Measurements from ENCODE around the gene TSC22D3. TPM values are rescaled to one million over a fixed set of nuclear protein-coding genes. Genes with fewer than 3 reads are reported as not detected.
A peak's percentile ranks its signal among the peaks of the same experiment; 100 is the strongest.

Gene TSC22D3
- total and polyA plus RNA-seq, 12 donors = 132 to 474 (median 298) TPM

- no peak overlapping the region for H3K4me3 ChIP-seq
- WGBS, 4 donors = 3 to 43% (median 21%) methylated on average over 4 of the region's 4 CpGs
- H3K9me3 ChIP-seq (replicated peaks in 1 of 3) = no peaks in the 10 kb centered on the region
- H3K4me1 ChIP-seq (replicated peaks in 1 of 2) = peaks cover 10 to 30% of the 10 kb centered on the region in 2 donors
- intact Hi-C loops (cut with DNase I) = no loop called here
- TF ChIP-seq POLR2A (IDR thresholded peaks at IDR 0.05) (no peak), CTCF (IDR thresholded peaks at IDR 0.05) (no peak)
- no peaks in the 10 kb centered on the region for H3K27me3 ChIP-seq
- no peaks in the 10 kb centered on the region for H3K36me3 ChIP-seq (replicated peaks in 1 of 2)
- peak overlapping the region; percentile 6 to 80 (median 39) for H3K27ac ChIP-seq
- DNase-seq = peak; percentile 38 to 78 (median 57)
Observed at GRCh38 chrX:107683124-107683895, 92.3 kb downstream of the TSC22D3 start.

- 78 to 100% (median 87%) methylated on average over 3 of the region's 3 CpGs for WGBS, 4 donors
- Histone ChIP-seq H3K4me1 (replicated peaks in 1 of 2) (peaks cover 10 to 36% of the 10 kb centered on the region in 2 donors), H3K36me3 (replicated peaks in 1 of 2) (no peaks in the 10 kb centered on the region), H3K4me3 (no peak overlapping the region), H3K9me3 (replicated peaks in 1 of 3) (no peaks in the 10 kb centered on the region), H3K27ac (peak overlapping the region in 2 of 5 donors; percentile 64 to 80), H3K27me3 (no peaks in the 10 kb centered on the region)
- TF ChIP-seq CTCF (IDR thresholded peaks at IDR 0.05) = no peak
- TF ChIP-seq POLR2A (IDR thresholded peaks at IDR 0.05) = no peak
- DNase-seq = no peak
- intact Hi-C loops (cut with DNase I) = no loop called here
Observed at GRCh38 chrX:107682256-107682655, 93.3 kb downstream of the TSC22D3 start.

- Histone ChIP-seq H3K27me3 (no peaks in the 10 kb centered on the region), H3K4me1 (replicated peaks in 1 of 2) (peaks cover 10 to 32% of the 10 kb centered on the region in 2 donors), H3K27ac (peak overlapping the region in 3 of 5 donors; percentile 3 to 96 (median 77)), H3K36me3 (replicated peaks in 1 of 2) (no peaks in the 10 kb centered on the region), H3K4me3 (no peak overlapping the region), H3K9me3 (replicated peaks in 1 of 3) (no peaks in the 10 kb centered on the region)
- 67 to 83% (median 73%) methylated on average over 4 to 8 of the region's 8 CpGs for WGBS, 4 donors
- DNase-seq = peak in 6 of 7 donors; percentile 56 to 87 (median 62)
- TF ChIP-seq CTCF (IDR thresholded peaks at IDR 0.05) (no peak), POLR2A (IDR thresholded peaks at IDR 0.05) (no peak)
- intact Hi-C loops (cut with DNase I) = loop anchor here (5.0 to 10.0 kb wide), 2 partner anchors 38 to 96 kb away; partner anchors contain the start of genes NCBP2L (in 1 of the 2) and TSC22D3 (in 1 of the 2)
Observed at GRCh38 chrX:107678957-107679740, 96.4 kb downstream of the TSC22D3 start.

- Histone ChIP-seq H3K27ac (peak overlapping the region in 4 of 5 donors; percentile 75 to 96 (median 82)), H3K9me3 (replicated peaks in 1 of 3) (no peaks in the 10 kb centered on the region), H3K4me1 (replicated peaks in 1 of 2) (peaks cover 3 to 34% of the 10 kb centered on the region in 2 donors), H3K4me3 (no peak overlapping the region), H3K36me3 (replicated peaks in 1 of 2) (no peaks in the 10 kb centered on the region), H3K27me3 (no peaks in the 10 kb centered on the region)
- 60 to 75% (median 69%) methylated on average over 4 of the region's 4 CpGs for WGBS, 4 donors
- TF ChIP-seq CTCF (IDR thresholded peaks at IDR 0.05) (no peak), POLR2A (IDR thresholded peaks at IDR 0.05) (no peak)
- no peak for DNase-seq
- intact Hi-C loops (cut with DNase I) = loop anchor here (5.0 to 10.0 kb wide), 2 partner anchors 39 to 97 kb away; partner anchors contain the start of genes NCBP2L (in 1 of the 2) and TSC22D3 (in 1 of the 2)
Observed at GRCh38 chrX:107677909-107678308, 97.7 kb downstream of the TSC22D3 start.
